Measurements from ENCODE around the gene CREB5. TPM values are rescaled to one million over a fixed set of nuclear protein-coding genes. Genes with fewer than 3 reads are reported as not detected.

Gene CREB5
- polyA plus RNA-seq, 1 donor: 12.9 TPM

- no peak for DNase-seq
- H3K27me3 ChIP-seq (ENCODE audit: control insufficient read depth, insufficient read depth, low read length): no peaks in the 10 kb centered on the region
- H3K9me3 ChIP-seq (ENCODE audit: control insufficient read depth, low read depth, low read length): no peaks in the 10 kb centered on the region
- no peak overlapping the region for H3K27ac ChIP-seq (ENCODE audit: low read length)
- no peaks in the 10 kb centered on the region for H3K4me1 ChIP-seq (ENCODE audit: control insufficient read depth, insufficient read depth, low read length)
- H3K36me3 ChIP-seq (ENCODE audit: control insufficient read depth, insufficient read depth, low read length): peaks cover 4% of the 10 kb centered on the region
- WGBS (ENCODE audit: insufficient coverage, low lambda C conversion rate): no CpG with 5 or more reads among the region's 3 CpGs
- no peak overlapping the region for H3K4me3 ChIP-seq (ENCODE audit: low read length)
These were observed 312.8 kb downstream of the CREB5 start for GRCh38 chr7:28725045-28725642.

- no peaks in the 10 kb centered on the region for H3K4me1 ChIP-seq (ENCODE audit: control insufficient read depth, insufficient read depth, low read length)
- H3K27me3 ChIP-seq (ENCODE audit: control insufficient read depth, insufficient read depth, low read length): no peaks in the 10 kb centered on the region
- H3K27ac ChIP-seq (ENCODE audit: low read length): no peak overlapping the region
- no peaks in the 10 kb centered on the region for H3K9me3 ChIP-seq (ENCODE audit: control insufficient read depth, low read depth, low read length)
- no peak for DNase-seq
- 90% methylated on average over 1 of the region's 2 CpGs for WGBS (ENCODE audit: insufficient coverage, low lambda C conversion rate)
- no peak overlapping the region for H3K4me3 ChIP-seq (ENCODE audit: low read length)
- peaks cover 4% of the 10 kb centered on the region for H3K36me3 ChIP-seq (ENCODE audit: control insufficient read depth, insufficient read depth, low read length)
These were observed 313.6 kb downstream of the CREB5 start for GRCh38 chr7:28725911-28726310.

- Histone ChIP-seq H3K9me3 (ENCODE audit: control insufficient read depth, low read depth, low read length) (no peaks in the 10 kb centered on the region), H3K27ac (ENCODE audit: low read length) (no peak overlapping the region), H3K36me3 (ENCODE audit: control insufficient read depth, insufficient read depth, low read length) (peaks cover 4% of the 10 kb centered on the region), H3K4me1 (ENCODE audit: control insufficient read depth, insufficient read depth, low read length) (no peaks in the 10 kb centered on the region), H3K27me3 (ENCODE audit: control insufficient read depth, insufficient read depth, low read length) (no peaks in the 10 kb centered on the region), H3K4me3 (ENCODE audit: low read length) (no peak overlapping the region)
- DNase-seq: no peak
- WGBS (ENCODE audit: insufficient coverage, low lambda C conversion rate): no CpG with 5 or more reads among the region's 1 CpG
These were observed 314.2 kb downstream of the CREB5 start for GRCh38 chr7:28726555-28726954.

- Histone ChIP-seq H3K4me3 (ENCODE audit: low read length) (no peak overlapping the region), H3K27ac (ENCODE audit: low read length) (no peak overlapping the region), H3K27me3 (ENCODE audit: control insufficient read depth, insufficient read depth, low read length) (no peaks in the 10 kb centered on the region), H3K9me3 (ENCODE audit: control insufficient read depth, low read depth, low read length) (no peaks in the 10 kb centered on the region), H3K4me1 (ENCODE audit: control insufficient read depth, insufficient read depth, low read length) (no peaks in the 10 kb centered on the region), H3K36me3 (ENCODE audit: control insufficient read depth, insufficient read depth, low read length) (peaks cover under 1% of the 10 kb centered on the region)
- WGBS (ENCODE audit: insufficient coverage, low lambda C conversion rate): no CpG with 5 or more reads among the region's 8 CpGs
- DNase-seq: no peak
These were observed 317.0 kb downstream of the CREB5 start for GRCh38 chr7:28729281-28729680.

GRCh38 chr7:28729727-28730126 is 317.4 kb downstream of the CREB5 start:
- no peaks in the 10 kb centered on the region for H3K9me3 ChIP-seq (ENCODE audit: control insufficient read depth, low read depth, low read length)
- H3K27ac ChIP-seq (ENCODE audit: low read length): no peak overlapping the region

GRCh38 chr7:28731092-28731658 is 318.9 kb downstream of the CREB5 start:
- Histone ChIP-seq H3K36me3 (ENCODE audit: control insufficient read depth, insufficient read depth, low read length) (no peaks in the 10 kb centered on the region), H3K27ac (ENCODE audit: low read length) (no peak overlapping the region), H3K27me3 (ENCODE audit: control insufficient read depth, insufficient read depth, low read length) (no peaks in the 10 kb centered on the region), H3K9me3 (ENCODE audit: control insufficient read depth, low read depth, low read length) (no peaks in the 10 kb centered on the region), H3K4me1 (ENCODE audit: control insufficient read depth, insufficient read depth, low read length) (no peaks in the 10 kb centered on the region), H3K4me3 (ENCODE audit: low read length) (no peak overlapping the region)
- DNase-seq: no peak
- 80% methylated on average over 5 of the region's 5 CpGs for WGBS (ENCODE audit: insufficient coverage, low lambda C conversion rate)

More at GRCh38 chr7:28729727-28730126, 317.4 kb downstream of the CREB5 start:
- Histone ChIP-seq H3K27me3 (ENCODE audit: control insufficient read depth, insufficient read depth, low read length) (no peaks in the 10 kb centered on the region), H3K36me3 (ENCODE audit: control insufficient read depth, insufficient read depth, low read length) (no peaks in the 10 kb centered on the region), H3K4me1 (ENCODE audit: control insufficient read depth, insufficient read depth, low read length) (no peaks in the 10 kb centered on the region), H3K4me3 (ENCODE audit: low read length) (no peak overlapping the region)
- DNase-seq: no peak
- 82% methylated on average over 2 of the region's 3 CpGs for WGBS (ENCODE audit: insufficient coverage, low lambda C conversion rate)

GRCh38 chr7:28732071-28732869 is 320.0 kb downstream of the CREB5 start:
- no peak overlapping the region for H3K4me3 ChIP-seq (ENCODE audit: low read length)
- WGBS (ENCODE audit: insufficient coverage, low lambda C conversion rate): 59% methylated on average over 7 of the region's 11 CpGs
- H3K27me3 ChIP-seq (ENCODE audit: control insufficient read depth, insufficient read depth, low read length): no peaks in the 10 kb centered on the region
- peak in 1 of 2 donors; percentile 42 for DNase-seq
- H3K36me3 ChIP-seq (ENCODE audit: control insufficient read depth, insufficient read depth, low read length): no peaks in the 10 kb centered on the region
- no peaks in the 10 kb centered on the region for H3K9me3 ChIP-seq (ENCODE audit: control insufficient read depth, low read depth, low read length)
- no peak overlapping the region for H3K27ac ChIP-seq (ENCODE audit: low read length)
- no peaks in the 10 kb centered on the region for H3K4me1 ChIP-seq (ENCODE audit: control insufficient read depth, insufficient read depth, low read length)

- WGBS (ENCODE audit: insufficient coverage, low lambda C conversion rate): no CpG with 5 or more reads among the region's 2 CpGs
- H3K4me3 ChIP-seq (ENCODE audit: low read length): no peak overlapping the region
- H3K27ac ChIP-seq (ENCODE audit: low read length): no peak overlapping the region
- no peaks in the 10 kb centered on the region for H3K36me3 ChIP-seq (ENCODE audit: control insufficient read depth, insufficient read depth, low read length)
- H3K9me3 ChIP-seq (ENCODE audit: control insufficient read depth, low read depth, low read length): no peaks in the 10 kb centered on the region
- no peaks in the 10 kb centered on the region for H3K4me1 ChIP-seq (ENCODE audit: control insufficient read depth, insufficient read depth, low read length)
- H3K27me3 ChIP-seq (ENCODE audit: control insufficient read depth, insufficient read depth, low read length): no peaks in the 10 kb centered on the region
- DNase-seq: no peak
These were observed 320.7 kb downstream of the CREB5 start for GRCh38 chr7:28733035-28733434.

GRCh38 chr7:28738412-28738811 is 326.1 kb downstream of the CREB5 start:
- 60% methylated on average over 3 of the region's 5 CpGs for WGBS (ENCODE audit: insufficient coverage, low lambda C conversion rate)
- no peak overlapping the region for H3K27ac ChIP-seq (ENCODE audit: low read length)
- peak; percentile 62 to 78 for DNase-seq
- no peaks in the 10 kb centered on the region for H3K4me1 ChIP-seq (ENCODE audit: control insufficient read depth, insufficient read depth, low read length)
- H3K9me3 ChIP-seq (ENCODE audit: control insufficient read depth, low read depth, low read length): no peaks in the 10 kb centered on the region
- no peaks in the 10 kb centered on the region for H3K27me3 ChIP-seq (ENCODE audit: control insufficient read depth, insufficient read depth, low read length)
- H3K4me3 ChIP-seq (ENCODE audit: low read length): no peak overlapping the region
- no peaks in the 10 kb centered on the region for H3K36me3 ChIP-seq (ENCODE audit: control insufficient read depth, insufficient read depth, low read length)

GRCh38 chr7:28739128-28739527 is 326.8 kb downstream of the CREB5 start:
- 90% methylated on average over 1 of the region's 3 CpGs for WGBS (ENCODE audit: insufficient coverage, low lambda C conversion rate)
- Histone ChIP-seq H3K36me3 (ENCODE audit: control insufficient read depth, insufficient read depth, low read length) (no peaks in the 10 kb centered on the region), H3K27ac (ENCODE audit: low read length) (no peak overlapping the region), H3K27me3 (ENCODE audit: control insufficient read depth, insufficient read depth, low read length) (no peaks in the 10 kb centered on the region), H3K4me1 (ENCODE audit: control insufficient read depth, insufficient read depth, low read length) (no peaks in the 10 kb centered on the region), H3K4me3 (ENCODE audit: low read length) (no peak overlapping the region), H3K9me3 (ENCODE audit: control insufficient read depth, low read depth, low read length) (no peaks in the 10 kb centered on the region)
- no peak for DNase-seq

All from large intestine (tissue), 3 donors.